Renal pelvis (tissue), 4 donors: ENCODE data around the gene SFXN5. TPM values are rescaled to one million over a fixed set of nuclear protein-coding genes. Genes with fewer than 3 reads are reported as not detected.

Experiments used
- DNase-seq: peaks from one replicate; pipeline ENCODE4 v3.0.0-alpha.2; 2013
- polyA plus RNA-seq, 3 donors: library from polyadenylated mRNA; unstranded; fragments of 120-200 nt; gene quantifications; one replicate each; pipeline ENCODE4 v1.2.1, GENCODE V29; 2013; ENCODE audit not compliant: insufficient read length in 3 of 3

Gene SFXN5
- polyA plus RNA-seq, 3 donors: 28.8 to 32.8 (median 30.1) TPM

DNA sequence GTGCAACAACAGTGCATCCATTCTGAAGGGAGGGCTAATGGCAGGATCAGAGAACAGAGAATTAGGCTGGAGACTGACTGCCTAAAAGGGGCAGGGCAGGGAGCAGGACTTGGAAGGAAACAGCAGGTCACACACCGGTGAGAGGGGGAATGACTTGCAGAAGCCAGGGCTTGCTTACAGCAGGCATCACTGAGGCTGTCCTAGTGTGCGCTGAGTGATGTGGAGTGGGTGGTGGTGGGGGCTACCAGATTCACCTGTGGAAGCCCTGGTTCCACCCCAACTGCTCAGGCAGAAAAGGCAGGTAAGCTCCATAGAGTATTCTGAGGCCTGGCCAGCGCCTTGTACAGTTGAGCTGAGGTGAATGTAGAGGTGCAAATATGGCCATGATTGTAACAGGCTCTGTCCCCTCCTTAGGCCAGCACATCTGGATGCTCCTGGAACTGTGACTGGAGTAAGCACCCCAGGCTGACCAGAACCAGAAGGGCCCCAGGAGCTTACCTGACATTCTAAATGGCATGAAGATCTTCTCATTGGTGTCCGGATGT, 49.4 kb downstream of the SFXN5 start:
- DNase-seq: no peak

DNA sequence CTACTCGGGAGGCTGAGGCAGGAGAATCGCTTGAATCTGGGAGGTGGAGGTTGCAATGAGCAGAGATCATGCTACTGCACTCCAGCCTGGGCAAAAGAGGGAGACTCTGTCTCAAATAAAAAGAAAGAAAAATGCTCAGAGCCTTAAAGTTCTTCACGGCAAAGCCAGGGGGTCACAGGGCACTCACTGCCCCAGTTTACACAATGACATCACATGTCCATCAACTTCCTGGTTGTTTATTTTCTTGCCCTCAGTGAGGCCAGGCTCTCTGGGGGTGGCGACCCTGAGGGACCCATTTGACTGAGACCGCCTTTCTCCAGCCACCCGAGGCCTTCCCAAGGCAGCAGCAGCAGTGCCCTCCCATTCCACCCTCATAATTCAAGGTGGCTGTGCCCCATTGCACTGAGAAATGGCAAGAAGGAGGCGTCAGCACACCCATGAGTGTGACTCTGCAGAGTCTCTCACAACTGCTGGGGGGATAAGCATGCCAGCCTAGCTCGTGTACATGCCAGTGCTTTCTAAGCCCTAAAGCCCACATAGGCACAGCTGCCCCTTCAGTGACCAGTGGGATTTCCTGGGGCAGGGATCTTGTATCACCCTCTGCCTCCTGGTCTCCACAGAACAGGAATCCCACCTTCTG, 50.0 kb downstream of the SFXN5 start:
- DNase-seq: peak; percentile 34

DNA sequence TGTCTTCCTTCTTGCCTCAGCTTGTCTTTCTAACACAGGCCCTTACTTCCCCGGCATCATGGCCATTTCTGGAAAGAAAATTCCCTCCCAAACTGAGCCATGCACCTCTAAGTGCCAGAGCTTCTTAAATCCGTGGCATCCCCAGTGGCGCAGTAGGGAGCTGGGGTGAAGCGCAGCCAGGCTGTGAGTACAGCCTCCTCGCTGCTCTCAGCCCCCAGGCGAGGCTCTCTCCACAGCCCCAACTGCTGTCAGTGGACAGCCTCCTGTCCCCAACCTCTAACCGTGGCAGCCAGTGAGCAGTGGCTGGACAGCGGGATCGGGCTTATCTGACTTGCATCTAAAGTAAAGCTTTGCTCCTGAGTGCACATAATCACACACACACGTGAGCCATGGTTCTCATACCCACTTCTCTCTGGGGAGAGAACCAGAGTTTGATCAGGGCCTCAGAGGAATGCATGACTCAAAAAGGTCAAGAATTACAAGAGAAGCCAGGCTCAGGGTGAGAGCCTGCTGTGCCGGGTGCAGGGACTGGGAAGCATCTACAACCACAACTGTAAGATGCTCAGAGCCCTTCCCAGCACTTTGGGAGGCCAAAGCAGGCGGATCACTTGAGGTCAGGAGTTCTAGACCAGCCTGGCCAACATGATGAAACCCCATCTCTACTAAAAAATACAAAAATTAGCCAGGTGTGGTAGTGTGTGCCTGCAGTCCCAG, 50.7 kb downstream of the SFXN5 start:
- no peak for DNase-seq

DNA sequence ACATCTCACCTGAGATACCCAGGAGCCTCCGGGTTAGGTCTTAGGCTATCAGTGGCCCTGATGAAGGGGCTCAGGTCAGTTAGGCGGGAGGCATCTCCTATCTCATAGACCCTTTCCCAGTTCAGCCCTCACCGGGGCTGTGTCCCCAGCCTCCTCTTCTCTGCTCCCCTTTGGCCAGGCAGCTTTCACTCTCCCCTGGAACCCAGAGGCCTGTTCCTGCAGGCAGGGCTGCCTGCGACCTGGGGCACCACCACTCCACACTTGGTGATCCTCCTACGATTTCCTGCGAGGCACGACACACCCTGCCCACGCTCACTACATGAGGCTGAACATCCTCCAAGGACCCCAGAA, 51.2 kb downstream of the SFXN5 start:
- DNase-seq: no peak

DNA sequence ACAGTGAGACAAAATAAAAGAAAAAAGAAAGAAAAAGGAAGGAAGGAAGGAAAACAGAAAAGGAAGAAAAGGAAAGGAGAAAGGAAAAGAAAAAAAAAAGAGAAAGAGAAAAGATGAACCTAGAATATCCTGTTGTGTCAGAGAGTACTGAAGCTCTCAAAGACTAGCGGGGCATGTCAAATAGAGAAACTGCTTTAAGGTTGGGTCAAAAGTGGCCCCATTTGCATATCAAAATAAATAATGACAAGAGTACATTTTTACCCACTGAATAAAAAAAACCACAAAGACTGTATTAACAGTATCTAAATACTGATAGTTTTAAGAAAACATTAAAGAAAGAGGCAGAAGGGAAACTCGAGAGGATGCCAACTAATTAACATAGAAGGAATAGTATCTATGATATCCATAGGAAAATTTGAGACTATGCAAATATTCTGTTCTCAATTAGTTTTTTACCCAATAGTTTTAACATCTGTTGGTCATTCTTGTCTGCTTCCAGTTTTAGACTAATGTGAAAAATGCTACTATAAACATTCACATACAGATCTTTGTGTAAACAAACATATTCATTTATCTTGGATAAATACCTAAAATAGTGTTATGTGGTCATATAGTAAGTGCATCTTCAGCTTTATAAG, 53.2 kb downstream of the SFXN5 start:
- no peak for DNase-seq

DNA sequence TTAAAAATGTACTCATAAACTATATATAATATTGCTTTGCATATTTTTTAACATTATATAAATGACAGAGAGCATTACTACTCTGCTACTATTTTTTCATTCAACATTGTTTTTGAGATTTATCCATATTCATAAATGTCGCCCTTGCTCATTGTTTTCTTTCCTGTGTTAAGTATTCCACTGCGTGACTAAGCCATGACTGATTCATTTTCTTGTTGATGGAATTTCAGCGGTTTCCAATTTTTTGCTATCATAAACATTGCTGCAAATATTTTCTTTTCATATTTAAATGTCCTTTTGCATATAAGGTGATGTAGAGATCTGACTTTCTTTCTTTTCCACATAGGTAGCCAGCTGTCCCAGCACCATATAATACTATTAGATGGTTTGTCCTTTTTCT, 57.6 kb downstream of the SFXN5 start:
- no peak for DNase-seq

DNA sequence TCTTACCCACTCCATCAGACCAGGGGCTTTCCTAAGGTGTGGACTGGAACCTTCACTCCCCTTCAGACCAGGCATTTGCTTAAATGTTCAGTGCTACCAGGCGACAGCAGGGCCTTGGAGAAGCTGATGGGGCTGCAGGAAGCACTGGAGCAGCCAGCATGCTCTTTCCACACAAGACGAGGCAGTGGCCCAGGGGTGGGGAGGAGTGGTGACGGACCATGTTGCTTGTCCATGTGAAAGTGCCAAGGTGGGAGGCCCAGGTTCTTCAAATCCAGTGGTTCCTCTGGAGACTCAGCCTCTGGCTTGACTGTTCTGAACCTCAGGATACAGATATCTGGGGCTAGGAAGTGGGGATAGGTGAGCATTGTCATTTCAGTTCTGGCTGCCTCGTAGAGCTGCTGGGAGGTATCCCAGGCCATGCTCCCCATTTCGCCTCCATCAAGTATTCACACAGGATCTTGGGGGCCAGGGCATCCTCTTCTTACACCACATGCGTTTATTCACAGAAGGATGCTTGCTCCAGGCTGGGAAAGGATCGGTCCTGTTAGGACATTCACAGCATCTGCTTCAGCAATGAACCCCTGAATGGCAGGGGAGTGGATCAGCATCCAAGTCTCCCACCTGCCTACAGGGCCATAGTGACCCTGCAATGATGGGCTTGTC, 62.2 kb downstream of the SFXN5 start:
- no peak for DNase-seq

DNA sequence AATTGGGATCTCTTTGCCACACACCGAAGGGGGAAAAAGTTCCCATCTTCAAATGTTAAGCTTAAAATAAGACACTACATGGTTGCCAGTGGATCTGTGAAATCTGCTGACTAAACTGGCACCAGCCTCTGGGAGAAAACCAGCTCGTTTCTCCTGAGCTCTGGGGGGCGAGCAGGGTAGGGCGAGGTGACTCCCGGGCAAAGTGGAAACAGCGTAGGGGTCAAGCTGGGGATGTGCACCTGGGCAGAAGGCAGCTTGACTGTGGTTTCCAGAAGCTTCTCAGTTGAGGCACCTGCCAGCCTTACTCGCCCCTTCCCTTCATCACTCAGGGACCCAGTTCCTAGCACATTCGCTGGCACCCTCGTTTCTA, 62.8 kb downstream of the SFXN5 start:
- no peak for DNase-seq

DNA sequence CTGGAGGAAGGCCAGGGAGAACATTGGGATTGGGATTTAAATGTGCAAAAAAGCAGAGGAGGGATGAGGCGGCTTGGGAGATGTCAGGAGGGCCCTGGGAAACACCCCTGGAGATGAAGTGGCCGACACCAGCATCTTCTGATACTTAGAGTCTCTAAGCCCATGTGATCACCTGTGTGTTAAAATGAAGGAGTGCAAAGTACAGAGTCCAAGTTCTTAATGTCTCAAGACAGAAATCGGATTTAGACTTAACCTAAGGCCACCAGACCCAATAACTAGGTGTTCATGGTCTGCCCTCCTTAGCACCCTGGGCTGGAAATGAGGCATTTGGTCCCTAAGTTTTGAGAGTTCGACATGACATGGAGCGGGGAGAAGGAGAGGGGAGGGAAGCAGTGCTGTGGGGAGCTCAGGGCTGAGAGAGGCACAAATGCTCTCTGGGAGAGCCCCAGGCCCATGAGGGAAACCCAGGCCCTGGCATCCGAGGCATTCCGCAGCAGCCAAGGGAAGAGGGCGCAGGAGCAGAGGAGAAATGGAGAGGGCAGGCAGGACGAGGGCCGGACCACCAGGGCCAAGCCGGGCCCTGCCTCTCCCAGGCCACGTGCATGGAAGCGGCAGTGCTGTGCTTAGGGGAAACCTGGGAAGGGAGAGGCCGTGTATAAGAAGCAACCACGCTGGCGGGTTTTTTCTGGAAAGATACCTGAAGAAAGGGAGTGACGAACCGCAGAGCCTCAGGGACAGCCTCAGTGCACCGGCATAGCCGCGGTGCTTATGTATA, 63.3 kb downstream of the SFXN5 start:
- no peak for DNase-seq

DNA sequence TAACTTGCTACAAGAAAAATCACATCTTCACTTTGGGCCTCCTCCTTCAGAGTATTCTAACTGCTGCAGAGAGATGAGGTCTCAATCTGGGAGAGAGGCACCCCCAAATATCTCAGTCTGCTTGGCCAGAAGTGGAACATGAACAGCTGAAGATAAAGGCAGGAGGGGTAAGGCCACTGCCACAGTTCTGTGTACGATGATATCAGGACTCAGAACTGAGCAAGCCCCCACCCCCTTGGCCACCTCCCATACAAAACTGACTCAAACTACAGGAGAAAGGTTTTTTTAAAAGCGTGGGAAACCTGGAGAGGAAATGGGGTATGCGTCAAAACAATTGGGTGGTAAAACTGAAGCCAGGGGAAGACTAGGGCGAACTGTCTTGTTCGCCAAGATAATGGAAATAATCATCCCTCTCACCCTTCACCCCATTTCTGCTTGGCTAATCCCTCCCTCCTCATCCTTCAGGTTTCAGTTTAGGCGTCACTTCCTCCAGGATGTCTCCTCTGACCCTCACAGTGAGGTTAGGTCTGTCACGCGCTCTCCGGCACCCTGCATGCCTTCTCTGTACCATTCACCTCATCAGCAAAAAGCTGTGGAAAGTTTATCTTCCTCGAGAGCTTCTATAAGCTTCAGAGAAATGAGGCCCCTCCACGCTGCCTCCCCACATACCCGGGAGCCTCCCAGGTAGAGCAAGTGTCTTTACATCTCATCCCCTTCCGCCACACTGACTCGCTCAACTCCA, 64.4 kb downstream of the SFXN5 start:
- no peak for DNase-seq

DNA sequence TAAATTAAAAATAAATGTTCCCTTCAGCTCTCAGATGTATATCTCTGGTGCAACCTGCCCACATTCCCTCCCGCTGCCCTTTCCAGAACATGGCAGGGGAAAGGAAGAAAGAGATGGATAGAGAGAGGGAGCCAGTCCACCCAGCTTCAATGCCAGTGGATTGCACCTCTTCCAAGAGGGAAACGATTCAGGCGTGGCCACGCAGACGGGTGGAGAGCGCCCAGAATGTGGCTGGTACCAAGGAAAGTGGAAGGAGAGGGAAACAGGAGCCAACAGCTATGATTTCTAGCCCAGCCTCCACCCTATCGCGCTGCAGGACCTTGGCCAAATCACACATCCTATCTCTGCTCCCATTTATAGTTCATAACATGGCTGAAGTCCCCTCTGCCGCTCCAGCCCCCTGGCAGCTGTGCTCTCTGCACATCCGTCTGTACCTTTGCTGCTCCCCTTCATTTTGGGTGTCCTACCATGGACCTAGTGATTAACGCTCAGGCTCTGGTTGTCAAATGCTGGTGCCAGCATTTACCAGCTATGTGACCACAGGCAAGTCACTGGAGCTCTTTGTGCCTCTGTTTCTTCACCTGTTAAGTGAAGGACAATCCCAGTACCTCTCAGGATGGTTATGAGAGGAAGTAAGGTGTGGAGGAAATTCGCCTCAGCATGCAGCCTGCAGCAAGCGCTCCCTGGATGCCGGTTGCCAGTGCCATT, 66.5 kb downstream of the SFXN5 start:
- DNase-seq: no peak

DNA sequence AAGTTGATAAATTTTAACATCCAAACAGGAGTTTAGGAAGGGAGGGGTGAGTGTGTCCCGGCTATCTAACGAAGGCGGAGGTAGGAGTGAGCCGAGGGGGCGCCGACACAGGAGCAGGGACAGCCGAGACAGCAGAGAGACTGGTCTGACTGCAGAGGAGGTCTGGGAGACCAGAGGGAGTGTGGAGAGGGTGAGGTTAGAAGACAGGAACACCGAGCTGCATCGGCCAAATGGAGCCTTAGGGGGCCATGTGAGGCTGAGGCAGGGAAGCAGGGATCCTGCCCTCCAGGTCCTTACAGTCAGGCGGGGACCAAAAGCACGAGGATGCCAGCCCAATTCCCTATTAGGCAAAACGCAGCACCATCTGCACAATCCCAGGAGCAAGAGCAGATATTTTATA, 67.0 kb downstream of the SFXN5 start:
- no peak for DNase-seq

DNA sequence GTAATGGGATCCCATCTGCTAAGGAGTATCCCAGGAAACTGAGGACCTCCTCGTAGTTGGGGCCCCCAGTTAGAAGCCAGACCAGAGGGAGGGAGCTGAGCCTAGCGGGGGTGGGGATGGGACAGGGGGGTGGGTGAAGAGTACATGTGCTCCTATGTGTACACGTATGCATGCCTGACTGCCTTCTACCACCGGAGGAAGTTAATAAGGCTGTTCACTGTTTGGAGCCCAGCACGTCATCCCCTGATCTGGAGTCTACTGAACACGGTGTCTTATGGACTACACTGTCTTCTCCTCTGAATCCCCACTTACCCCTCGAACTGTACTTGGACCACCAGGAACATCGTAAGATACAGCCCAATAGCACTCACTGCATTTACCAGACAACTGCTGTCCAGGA, 68.5 kb downstream of the SFXN5 start:
- no peak for DNase-seq

DNA sequence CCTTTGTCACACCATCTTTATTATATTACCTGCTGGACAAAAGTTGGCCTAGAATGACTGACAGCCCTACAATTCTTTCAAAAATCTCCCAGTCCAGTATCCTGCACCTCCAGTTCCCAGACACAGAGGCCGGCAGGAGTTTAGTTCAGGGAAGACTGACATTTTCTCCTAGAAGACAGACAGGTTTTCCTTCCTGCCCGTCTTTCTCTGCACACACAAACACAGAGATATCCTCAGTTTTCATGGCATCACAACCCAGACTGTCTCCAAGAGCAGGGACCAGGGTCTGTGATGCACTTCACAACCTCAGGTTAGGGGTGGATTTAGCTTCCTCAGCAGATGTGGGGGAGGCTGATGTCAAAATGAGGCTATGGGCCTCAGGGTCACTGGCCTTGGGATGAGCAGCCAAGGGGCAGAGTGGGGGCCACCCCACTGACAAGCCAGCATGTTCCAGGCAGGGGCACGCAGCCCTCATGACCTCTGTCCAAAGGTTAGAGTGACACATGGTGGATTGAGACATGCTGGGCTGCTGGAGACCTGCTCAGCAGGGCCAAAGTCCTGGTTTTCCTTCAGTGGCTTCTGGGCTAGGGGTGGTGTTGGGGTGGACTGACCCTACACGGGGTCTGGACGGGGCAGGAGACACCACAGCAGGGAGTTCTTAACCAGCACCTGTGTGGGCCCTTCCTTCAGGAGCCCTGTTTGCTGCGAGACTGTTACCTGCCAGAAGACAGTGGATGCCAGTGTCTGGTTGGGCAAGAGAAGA, 70.5 kb downstream of the SFXN5 start:
- DNase-seq: no peak

DNA sequence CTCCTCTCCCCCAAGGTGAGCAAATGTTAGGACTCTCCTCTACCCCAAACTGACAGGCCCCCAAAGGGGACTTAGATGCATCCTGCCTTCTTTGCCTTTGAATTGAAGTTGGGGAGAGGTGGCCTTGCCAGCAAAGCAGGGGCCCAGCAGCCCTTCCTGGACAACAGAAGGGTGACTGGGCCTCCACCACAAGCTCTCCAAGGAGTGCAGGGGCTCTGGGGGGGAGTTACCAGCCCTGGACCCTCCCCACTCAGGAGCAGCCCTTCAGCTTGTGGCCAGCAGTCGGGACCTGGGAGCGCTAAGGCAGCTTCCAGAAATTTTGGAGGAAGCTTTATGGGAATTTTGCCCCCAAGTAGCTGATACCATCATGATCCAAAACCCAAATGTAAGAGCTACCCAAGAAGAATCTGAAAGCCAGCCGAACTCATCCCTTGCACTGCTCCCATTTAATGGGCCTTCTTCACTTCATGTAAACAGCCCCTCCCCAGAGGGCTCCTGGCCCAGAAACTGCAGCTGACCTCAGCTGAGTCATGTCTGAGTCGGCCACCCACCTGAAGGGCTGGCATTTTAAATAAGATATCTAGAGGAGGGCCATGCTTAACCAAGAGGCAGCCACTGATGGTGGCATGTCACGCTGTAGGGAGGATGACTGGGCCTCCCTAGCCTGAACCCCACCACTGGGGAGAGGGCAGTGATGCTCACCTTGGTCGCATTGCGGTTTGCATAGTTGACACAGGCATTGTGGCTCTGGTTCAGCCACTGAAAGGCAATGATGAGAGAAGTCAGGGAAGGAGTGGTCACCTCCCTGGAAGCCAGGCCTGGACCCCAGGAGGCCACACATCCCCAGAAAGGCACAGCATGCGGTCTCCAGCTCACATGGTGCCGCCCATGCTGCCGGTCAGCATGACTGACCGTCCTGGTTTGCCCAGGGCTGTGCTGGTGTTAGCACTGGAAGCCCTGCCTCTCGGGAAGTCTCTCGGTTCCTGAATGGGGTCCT, 71.5 kb downstream of the SFXN5 start:
- DNase-seq: no peak

DNA sequence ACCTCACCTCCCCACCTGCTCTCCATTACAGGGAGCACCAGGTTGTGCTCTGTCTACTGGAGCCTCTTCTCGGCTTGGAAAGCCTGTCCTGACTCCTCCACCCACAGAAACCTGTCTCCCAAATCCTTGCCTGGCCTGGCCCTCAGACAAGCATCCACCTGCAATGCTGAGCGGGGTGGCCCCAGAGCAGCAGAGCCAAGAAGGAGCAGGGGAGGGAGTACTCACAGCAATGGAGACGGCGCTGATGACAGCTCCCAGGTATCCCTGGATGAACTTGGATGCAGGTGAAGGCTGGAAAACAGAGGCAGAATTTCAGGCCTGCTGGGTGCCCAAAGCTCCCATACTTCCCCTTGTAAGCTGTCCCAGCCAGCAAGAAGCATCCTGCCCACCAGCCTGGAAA, 72.8 kb downstream of the SFXN5 start:
- no peak for DNase-seq

DNA sequence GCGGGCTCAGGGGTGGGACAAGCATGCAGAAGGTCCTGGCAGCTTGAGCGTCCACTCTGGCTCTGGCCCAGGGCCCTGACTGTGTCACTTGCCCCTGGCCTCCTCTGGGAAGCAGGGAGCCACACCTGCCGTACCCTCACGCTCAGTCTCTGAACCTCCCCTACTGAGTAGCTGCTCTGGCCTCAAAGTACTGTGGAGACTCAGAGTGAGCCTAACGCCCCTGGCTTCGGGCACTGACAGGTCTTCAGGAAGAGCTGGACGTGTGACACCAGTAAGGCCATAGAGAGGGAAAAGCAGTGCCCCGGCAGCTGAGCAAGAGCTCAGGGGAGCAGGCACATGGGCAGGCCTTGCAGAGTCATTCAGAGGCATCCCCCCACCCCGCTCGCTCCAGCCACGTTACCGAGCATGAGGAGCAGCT, 73.3 kb downstream of the SFXN5 start:
- no peak for DNase-seq

DNA sequence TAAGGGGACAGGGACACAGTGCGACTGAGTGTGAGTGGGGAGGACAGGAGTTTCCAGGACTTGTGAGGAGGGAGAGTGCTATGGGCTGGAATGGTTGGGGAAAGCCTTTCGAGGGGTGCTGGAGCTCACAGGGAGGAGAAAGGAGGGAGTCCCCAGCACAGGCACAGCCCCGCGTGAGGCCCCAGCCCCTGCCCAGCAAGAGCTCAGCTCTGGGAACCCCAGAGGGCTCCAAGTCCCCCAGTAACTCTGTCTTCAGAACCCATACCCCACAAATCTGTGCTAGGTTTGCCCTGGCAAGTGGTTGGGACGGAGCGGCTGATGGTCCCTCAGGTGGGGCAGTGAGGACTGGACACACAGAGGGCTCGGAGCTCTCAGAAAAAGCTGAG, 75.4 kb downstream of the SFXN5 start:
- no peak for DNase-seq
